HG03060 (cell line): Measurements from ENCODE around the gene TPGS2.
"Not testable (repeated sequence)": the region's sequence is repeated elsewhere in the genome, so short reads cannot be mapped to it uniquely, and the experiment has no call there.

ENCODE experiments used
- ATAC-seq: cut with Tn5 transposase; IDR thresholded peaks from one replicate; pipeline ENCODE4 v1.9.1; 2021; ENCODE audit warnings: low read depth, moderate number of reproducible peaks; ENCODE audit not compliant: unreplicated experiment

TPGS2 gene

GRCh38 chr18:36828630-36829361 lies at the start of gene TPGS2, which contains the start of gene KIAA1328:
Gene TPGS2 (minus strand): TSS chr18:36829002. CDS start chr18:36828767, 235 bp downstream.
Gene KIAA1328 (plus strand): TSS chr18:36829127. CDS start chr18:36829139, 12 bp downstream.
- peak; percentile 68 for ATAC-seq

- ATAC-seq: not testable (repeated sequence)
These were observed 45.0 kb upstream of the TPGS2 start for GRCh38 chr18:36873826-36874225.

GRCh38 chr18:36872329-36872728 lies 43.5 kb upstream of the TPGS2 start:
- ATAC-seq: no peak

GRCh38 chr18:36871801-36872200 lies 43.0 kb upstream of the TPGS2 start:
- no peak for ATAC-seq

- no peak for ATAC-seq
These were observed 38.3 kb upstream of the TPGS2 start for GRCh38 chr18:36867056-36867455.

GRCh38 chr18:36862182-36862581 lies 33.4 kb upstream of the TPGS2 start:
- no peak for ATAC-seq

GRCh38 chr18:36856815-36857214 lies 28.0 kb upstream of the TPGS2 start:
- no peak for ATAC-seq

GRCh38 chr18:36851202-36851590 lies 22.4 kb upstream of the TPGS2 start:
- no peak for ATAC-seq

GRCh38 chr18:36850527-36851201 lies 21.9 kb upstream of the TPGS2 start:
- ATAC-seq: no peak

GRCh38 chr18:36849288-36850006 lies 20.6 kb upstream of the TPGS2 start:
- no peak for ATAC-seq

- ATAC-seq: no peak
These were observed 19.8 kb upstream of the TPGS2 start for GRCh38 chr18:36848609-36849008.

- ATAC-seq: no peak
These were observed 15.0 kb upstream of the TPGS2 start for GRCh38 chr18:36843784-36844183.

GRCh38 chr18:36843199-36843598 lies 14.4 kb upstream of the TPGS2 start:
- no peak for ATAC-seq

- ATAC-seq: no peak
These were observed 11.0 kb upstream of the TPGS2 start for GRCh38 chr18:36839835-36840234.

GRCh38 chr18:36835927-36836326 lies 7.1 kb upstream of the TPGS2 start:
- no peak for ATAC-seq

- ATAC-seq: no peak
These were observed 4.3 kb upstream of the TPGS2 start for GRCh38 chr18:36833120-36833519.

- ATAC-seq: no peak
These were observed 2.3 kb upstream of the TPGS2 start for GRCh38 chr18:36831139-36831538.

GRCh38 chr18:36830158-36830495 lies 1.3 kb upstream of the TPGS2 start:
- no peak for ATAC-seq

GRCh38 chr18:36829362-36830157 lies 758 bp upstream of the TPGS2 start:
- no peak for ATAC-seq

GRCh38 chr18:36828157-36828629 lies 609 bp downstream of the TPGS2 start:
- ATAC-seq: peak; percentile 2

GRCh38 chr18:36826556-36826955 lies 2.2 kb downstream of the TPGS2 start:
- ATAC-seq: no peak
